Measurements from ENCODE around the gene DOCK1. TPM values are rescaled to one million over a fixed set of nuclear protein-coding genes. Genes with fewer than 3 reads are reported as not detected.

The DOCK1 gene
- total RNA-seq, 3 donors from 2014 or later: 0.11 to 0.15 (median 0.14) TPM

DNA sequence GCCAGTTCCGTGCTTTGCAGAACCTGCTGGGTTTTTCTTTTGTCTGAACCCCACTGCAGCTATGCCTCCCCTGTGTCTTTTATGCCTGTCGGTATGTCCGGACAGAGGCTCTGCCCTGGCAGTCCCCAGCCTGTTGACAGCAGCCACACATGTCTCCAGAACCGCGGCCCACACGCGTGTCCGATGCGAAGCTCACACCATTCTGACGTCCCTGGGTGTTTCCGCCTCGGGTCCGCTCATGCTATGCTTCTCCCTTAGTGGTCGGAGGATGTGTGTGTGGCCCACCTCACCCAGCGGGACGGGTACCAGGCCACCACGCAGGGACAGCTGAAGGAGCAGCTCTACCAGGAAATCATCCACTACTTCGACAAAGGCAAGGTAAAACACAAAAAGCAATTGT is 479.3 kb downstream of the DOCK1 start:
- Mint-ChIP-seq H3K4me3 (no peak overlapping the region), H3K4me1 (ENCODE audit: low read depth) (no peaks in the 10 kb centered on the region), H3K27me3 (ENCODE audit: low read depth) (no peaks in the 10 kb centered on the region), H3K36me3 (ENCODE audit: insufficient read depth) (no peaks in the 10 kb centered on the region), H3K9me3 (no peaks in the 10 kb centered on the region)
- no peak for ATAC-seq
- no peak for DNase-seq

DNA sequence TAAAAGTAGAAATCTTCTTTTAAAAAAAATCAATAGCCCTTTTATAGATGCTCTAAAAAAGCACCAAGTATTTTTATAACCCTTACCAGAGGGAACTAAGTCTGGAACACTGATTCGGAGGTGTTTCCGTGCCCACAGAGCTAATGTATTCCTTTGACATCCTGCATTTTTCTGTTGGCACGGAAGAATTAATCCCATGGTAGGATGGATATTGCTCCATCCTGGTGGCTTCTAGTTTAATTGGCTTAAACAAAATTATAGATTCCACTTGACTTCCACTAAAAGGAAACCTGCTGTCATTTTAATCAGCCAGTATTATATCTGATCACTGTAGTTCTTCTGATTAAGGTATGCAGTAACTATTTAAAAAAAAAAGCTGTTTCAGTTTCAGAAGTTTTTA is 479.8 kb downstream of the DOCK1 start:
- H3K27me3 Mint-ChIP-seq (ENCODE audit: low read depth): no peaks in the 10 kb centered on the region
- H3K4me1 Mint-ChIP-seq (ENCODE audit: low read depth): no peaks in the 10 kb centered on the region
- no peak for ATAC-seq

DNA sequence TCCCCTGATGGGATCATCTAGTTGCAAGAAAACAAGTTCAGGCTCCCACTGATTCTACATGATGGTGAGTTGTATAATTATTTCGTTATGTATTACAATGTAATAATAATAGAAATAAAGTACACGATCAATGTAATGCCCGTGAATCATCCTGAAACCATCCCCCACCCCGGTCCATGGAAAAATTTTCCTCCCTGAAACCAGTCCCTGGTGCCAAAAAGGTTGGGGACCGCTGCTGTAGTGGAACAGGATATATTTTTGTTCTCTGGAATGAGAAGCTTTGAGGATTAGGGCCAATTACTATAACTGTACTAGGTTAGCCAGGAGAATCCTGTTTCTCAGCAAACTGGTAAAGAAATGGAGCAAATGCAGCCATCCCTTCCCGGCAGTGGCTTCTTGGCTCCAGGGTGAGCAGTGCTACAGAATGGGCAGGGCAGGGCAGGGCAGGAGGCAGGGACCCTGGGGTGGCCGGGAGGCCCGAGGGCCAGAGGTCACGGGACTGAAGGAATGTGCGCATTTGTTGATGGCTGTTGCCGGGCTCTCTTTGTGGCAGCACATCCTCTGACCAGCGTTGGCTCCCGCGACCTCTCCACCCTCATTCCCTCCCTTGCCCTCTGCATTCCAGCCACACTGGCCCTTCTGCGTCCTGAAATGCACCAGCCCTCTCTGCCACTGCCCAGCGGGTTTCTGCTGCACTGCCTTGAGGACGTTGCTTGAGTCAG is 481.5 kb downstream of the DOCK1 start:
- no peak for DNase-seq
- no peaks in the 10 kb centered on the region for H3K4me1 Mint-ChIP-seq (ENCODE audit: low read depth)
- H3K36me3 Mint-ChIP-seq (ENCODE audit: insufficient read depth): no peaks in the 10 kb centered on the region
- no peaks in the 10 kb centered on the region for H3K9me3 Mint-ChIP-seq
- no peaks in the 10 kb centered on the region for H3K27me3 Mint-ChIP-seq (ENCODE audit: low read depth)
- H3K4me3 Mint-ChIP-seq: no peak overlapping the region
- ATAC-seq: no peak

More for the DNA sequence above, 479.8 kb downstream of the DOCK1 start:
- no peak for DNase-seq
- no peaks in the 10 kb centered on the region for H3K9me3 Mint-ChIP-seq
- H3K4me3 Mint-ChIP-seq: no peak overlapping the region
- no peaks in the 10 kb centered on the region for H3K36me3 Mint-ChIP-seq (ENCODE audit: insufficient read depth)

GRCh38 chr10:127391875-127392274 is 486.6 kb downstream of the DOCK1 start:
- Mint-ChIP-seq H3K4me1 (ENCODE audit: low read depth) (no peaks in the 10 kb centered on the region), H3K36me3 (ENCODE audit: insufficient read depth) (no peaks in the 10 kb centered on the region), H3K4me3 (no peak overlapping the region), H3K27me3 (ENCODE audit: low read depth) (no peaks in the 10 kb centered on the region), H3K9me3 (no peaks in the 10 kb centered on the region)
- ATAC-seq (no peak), DNase-seq (no peak)

- DNase-seq (no peak), ATAC-seq (no peak)
- H3K36me3 Mint-ChIP-seq (ENCODE audit: insufficient read depth): no peaks in the 10 kb centered on the region
- no peak overlapping the region for H3K4me3 Mint-ChIP-seq
- no peaks in the 10 kb centered on the region for H3K4me1 Mint-ChIP-seq (ENCODE audit: low read depth)
- H3K27me3 Mint-ChIP-seq (ENCODE audit: low read depth): no peaks in the 10 kb centered on the region
- H3K9me3 Mint-ChIP-seq: no peaks in the 10 kb centered on the region
Observed at GRCh38 chr10:127392351-127393235, 487.4 kb downstream of the DOCK1 start.

DNA sequence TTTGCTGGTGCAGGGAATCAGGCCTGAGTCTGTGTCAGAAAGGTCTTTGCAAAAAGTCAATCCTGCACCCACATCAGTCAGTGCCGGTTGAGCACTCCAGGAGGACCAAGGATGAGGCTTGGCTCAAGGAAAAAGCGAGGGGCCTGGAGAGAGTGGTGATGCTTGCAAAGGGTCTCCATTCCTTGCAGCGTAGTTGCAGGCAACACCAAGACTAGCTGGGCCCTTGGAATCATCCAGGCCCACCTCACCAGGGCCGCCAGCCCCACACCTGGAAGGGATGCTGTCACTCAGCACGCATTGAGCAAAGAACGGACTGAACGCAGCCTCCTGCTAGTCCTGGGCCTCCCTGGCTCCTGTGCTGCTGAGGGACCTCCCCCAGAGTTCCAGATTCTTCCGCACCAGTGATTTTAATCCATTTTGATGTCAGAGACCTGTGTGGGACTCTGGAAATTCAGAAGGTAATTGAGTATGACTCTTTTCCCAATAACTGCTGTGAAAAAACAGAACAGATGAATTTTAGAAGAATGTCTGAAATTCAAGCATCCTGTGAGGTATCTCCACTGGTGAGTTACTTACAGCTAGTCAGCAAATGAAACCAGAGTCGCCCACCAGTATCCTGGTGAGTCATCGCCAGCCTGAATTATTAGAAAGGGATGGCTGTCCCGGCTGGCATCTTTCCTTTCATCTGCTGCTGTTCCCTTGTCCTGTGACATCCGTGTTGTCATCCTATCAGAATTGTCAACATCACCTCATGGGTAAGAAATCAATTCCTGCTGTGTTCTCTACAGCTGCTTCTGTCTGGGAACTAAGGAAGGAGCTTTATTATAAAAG is 493.1 kb downstream of the DOCK1 start:
- no peak overlapping the region for H3K4me3 Mint-ChIP-seq
- no peaks in the 10 kb centered on the region for H3K27me3 Mint-ChIP-seq (ENCODE audit: low read depth)
- no peaks in the 10 kb centered on the region for H3K36me3 Mint-ChIP-seq (ENCODE audit: insufficient read depth)
- ATAC-seq (no peak), DNase-seq (no peak)
- no peaks in the 10 kb centered on the region for H3K4me1 Mint-ChIP-seq (ENCODE audit: low read depth)
- no peaks in the 10 kb centered on the region for H3K9me3 Mint-ChIP-seq

DNA sequence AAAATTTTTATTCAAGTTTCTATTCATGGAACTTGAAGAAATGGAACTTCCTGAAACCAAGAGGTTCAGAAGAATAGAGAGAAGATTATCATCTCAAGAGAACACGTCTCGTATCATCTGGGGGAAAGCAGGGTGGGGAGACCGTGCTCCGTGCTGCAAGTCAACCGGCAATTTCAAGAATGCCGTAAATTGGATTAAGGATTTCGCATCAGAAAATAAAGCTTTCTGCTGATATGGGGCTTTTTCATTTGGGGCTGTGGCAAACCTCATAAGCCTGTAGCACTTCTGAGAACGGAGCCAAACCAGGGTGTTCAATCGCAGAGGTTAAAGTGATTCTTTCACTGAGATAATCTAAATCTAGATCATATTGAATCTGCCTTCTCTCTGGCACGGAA is 493.7 kb downstream of the DOCK1 start:
- Mint-ChIP-seq H3K36me3 (ENCODE audit: insufficient read depth) (no peaks in the 10 kb centered on the region), H3K4me1 (ENCODE audit: low read depth) (no peaks in the 10 kb centered on the region), H3K9me3 (no peaks in the 10 kb centered on the region), H3K27me3 (ENCODE audit: low read depth) (no peaks in the 10 kb centered on the region), H3K4me3 (no peak overlapping the region)
- no peak for DNase-seq
- ATAC-seq: no peak

DNA sequence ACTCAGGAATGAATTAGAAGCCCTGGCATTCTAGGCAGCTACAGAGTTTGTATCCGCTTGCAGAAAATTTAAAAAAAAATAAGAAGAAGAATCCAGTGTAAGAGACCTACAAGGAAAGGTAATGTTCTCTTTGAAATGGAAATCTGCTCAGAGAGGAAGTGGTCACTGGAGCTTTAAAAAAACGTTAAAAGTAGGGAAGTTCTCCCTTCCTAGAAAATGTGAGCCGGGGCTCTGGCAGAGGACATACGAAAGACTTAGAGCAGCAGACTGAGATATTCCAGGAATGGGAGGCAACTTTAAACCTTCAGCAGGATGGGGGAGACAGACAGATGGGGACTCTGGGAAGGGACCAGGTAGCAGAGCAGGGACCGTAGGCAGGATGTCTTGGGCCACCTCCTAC is 494.4 kb downstream of the DOCK1 start:
- no peaks in the 10 kb centered on the region for H3K27me3 Mint-ChIP-seq (ENCODE audit: low read depth)
- H3K4me3 Mint-ChIP-seq: no peak overlapping the region

GRCh38 chr10:127400216-127400615 is 495.0 kb downstream of the DOCK1 start:
- no peaks in the 10 kb centered on the region for H3K4me1 Mint-ChIP-seq (ENCODE audit: low read depth)
- no peak overlapping the region for H3K4me3 Mint-ChIP-seq
- H3K36me3 Mint-ChIP-seq (ENCODE audit: insufficient read depth): no peaks in the 10 kb centered on the region
- DNase-seq (no peak), ATAC-seq (no peak)
- H3K9me3 Mint-ChIP-seq: no peaks in the 10 kb centered on the region
- no peaks in the 10 kb centered on the region for H3K27me3 Mint-ChIP-seq (ENCODE audit: low read depth)

More for the DNA sequence above, 494.4 kb downstream of the DOCK1 start:
- H3K4me1 Mint-ChIP-seq (ENCODE audit: low read depth): no peaks in the 10 kb centered on the region
- DNase-seq (no peak), ATAC-seq (no peak)
- no peaks in the 10 kb centered on the region for H3K36me3 Mint-ChIP-seq (ENCODE audit: insufficient read depth)
- no peaks in the 10 kb centered on the region for H3K9me3 Mint-ChIP-seq

DNA sequence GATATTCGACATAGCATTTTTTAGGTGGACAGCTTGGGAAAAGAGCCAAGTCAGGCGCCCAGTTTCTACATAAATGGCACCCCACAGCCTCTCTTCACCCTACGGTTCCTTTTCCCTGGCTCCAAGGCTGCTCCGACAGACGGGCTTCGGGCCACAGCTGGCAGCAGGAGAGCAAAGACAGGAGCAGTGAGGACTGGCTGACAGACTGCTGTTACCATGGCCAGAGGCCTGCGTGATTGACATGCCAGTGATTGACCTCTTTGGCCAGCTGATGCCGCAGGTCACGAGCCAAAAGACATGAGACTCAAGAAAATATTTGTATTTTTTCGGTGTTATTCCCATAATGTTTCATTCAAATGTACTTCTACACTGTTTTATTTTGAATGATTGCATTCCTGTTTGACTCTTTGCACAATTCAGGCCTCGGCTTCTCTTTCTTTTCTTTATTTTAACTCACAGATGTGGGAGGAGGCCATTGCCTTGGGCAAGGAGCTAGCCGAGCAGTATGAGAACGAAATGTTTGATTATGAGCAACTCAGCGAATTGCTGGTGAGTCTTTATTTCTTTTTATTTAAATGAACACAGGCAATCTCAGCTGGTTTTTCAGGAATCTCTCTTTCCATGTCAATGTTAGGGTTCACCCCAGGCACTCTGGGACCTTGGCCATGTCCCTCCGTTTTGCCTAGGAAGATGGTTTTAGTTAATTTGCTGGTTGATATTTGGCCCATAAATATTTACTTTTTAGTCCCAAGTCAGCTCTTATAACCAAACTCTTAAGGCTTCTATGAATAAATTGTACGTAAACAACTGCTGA is 497.6 kb downstream of the DOCK1 start:
- Mint-ChIP-seq H3K4me1 (ENCODE audit: low read depth) (no peaks in the 10 kb centered on the region), H3K27me3 (ENCODE audit: low read depth) (no peaks in the 10 kb centered on the region), H3K9me3 (no peaks in the 10 kb centered on the region), H3K36me3 (ENCODE audit: insufficient read depth) (no peaks in the 10 kb centered on the region), H3K4me3 (no peak overlapping the region)
- DNase-seq (no peak), ATAC-seq (no peak)

- DNase-seq: no peak
- H3K36me3 Mint-ChIP-seq (ENCODE audit: insufficient read depth): no peaks in the 10 kb centered on the region
- no peaks in the 10 kb centered on the region for H3K4me1 Mint-ChIP-seq (ENCODE audit: low read depth)
- no peak for ATAC-seq
- no peaks in the 10 kb centered on the region for H3K9me3 Mint-ChIP-seq
- no peak overlapping the region for H3K4me3 Mint-ChIP-seq
- no peaks in the 10 kb centered on the region for H3K27me3 Mint-ChIP-seq (ENCODE audit: low read depth)
Observed at GRCh38 chr10:127405221-127405620, 500.0 kb downstream of the DOCK1 start.

DNA sequence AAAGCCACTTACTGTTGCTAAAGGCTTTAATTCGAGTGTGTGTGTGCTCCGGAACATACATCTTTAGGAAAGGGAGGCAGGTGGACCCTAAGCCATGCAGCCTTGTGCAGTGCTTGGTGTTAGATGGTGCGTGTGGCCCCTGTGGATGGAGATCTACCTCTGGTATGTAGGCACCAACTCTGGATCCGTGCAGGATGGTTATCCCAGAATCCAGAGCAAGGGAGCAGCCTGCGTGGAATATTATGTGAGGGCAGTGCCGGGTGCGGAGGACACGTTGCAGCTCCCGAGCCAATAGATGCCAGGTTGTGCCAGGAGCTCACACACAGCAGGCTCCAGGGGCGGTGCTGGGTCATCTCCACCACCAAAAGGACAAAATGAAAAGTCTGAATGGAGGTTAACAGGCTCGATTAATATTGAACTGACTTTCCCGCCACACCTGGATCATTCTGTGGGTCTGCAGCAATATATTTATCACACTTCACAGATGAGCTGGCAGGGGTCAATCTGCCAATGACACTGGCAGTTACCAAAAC is 500.9 kb downstream of the DOCK1 start:
- Mint-ChIP-seq H3K36me3 (ENCODE audit: insufficient read depth) (no peaks in the 10 kb centered on the region), H3K4me3 (no peak overlapping the region), H3K9me3 (no peaks in the 10 kb centered on the region), H3K4me1 (ENCODE audit: low read depth) (no peaks in the 10 kb centered on the region), H3K27me3 (ENCODE audit: low read depth) (no peaks in the 10 kb centered on the region)
- ATAC-seq (no peak), DNase-seq (no peak)

DNA sequence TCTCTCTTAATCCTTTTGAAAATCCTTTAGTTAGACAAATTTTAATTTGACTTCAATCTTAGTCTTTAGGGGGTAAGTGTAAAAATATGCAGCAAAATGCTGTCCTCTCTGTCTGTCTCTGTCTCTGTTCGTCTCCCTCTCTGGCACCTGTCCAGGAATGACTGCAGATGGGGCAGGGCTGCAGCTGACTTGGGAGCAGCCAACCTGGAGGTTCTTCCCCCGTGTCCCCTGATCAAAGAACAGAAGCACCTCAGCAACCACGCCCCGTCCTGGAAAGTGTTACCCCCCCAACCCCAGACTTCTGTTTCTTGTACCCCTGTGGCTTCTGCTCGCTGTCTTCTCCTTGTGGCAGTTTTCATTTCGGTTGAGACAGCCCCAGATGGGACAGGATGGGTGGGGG is 502.3 kb downstream of the DOCK1 start:
- ATAC-seq: no peak
- Mint-ChIP-seq H3K4me3 (no peak overlapping the region), H3K36me3 (ENCODE audit: insufficient read depth) (no peaks in the 10 kb centered on the region), H3K27me3 (ENCODE audit: low read depth) (no peaks in the 10 kb centered on the region), H3K4me1 (ENCODE audit: low read depth) (no peaks in the 10 kb centered on the region), H3K9me3 (no peaks in the 10 kb centered on the region)
- no peak for DNase-seq

All from activated T-cell treated with anti-CD3 and anti-CD28 coated beads, Interleukin-2, amount 50 U/mL, for 4 hours (primary cell).